Lower lobe of right lung (tissue), 2 donors: ENCODE measurements around the gene SLCO4A1. TPM values are rescaled to one million over a fixed set of nuclear protein-coding genes. Genes with fewer than 3 reads are reported as not detected.

ENCODE experiments used
- ATAC-seq, 2 donors: fragments of 200-7000 bp; cut with Tn5 transposase; one replicate each; pipeline ENCODE4 v1.9.1; 2020 to 2022; ENCODE audit warnings: mild to moderate bottlenecking in 2 of 2, moderate library complexity in 2 of 2
- DNase-seq: peaks from one replicate; pipeline ENCODE4 v3.0.0-alpha.2; 2020
- H3K27ac ChIP-seq: fragments of 200-600 bp; one replicate; pipeline ENCODE4 v1.8.0; 2022
- H3K27me3 ChIP-seq: fragments of 200-600 bp; one replicate; pipeline ENCODE4 v1.8.0; 2022; ENCODE audit warnings: low read depth
- H3K36me3 ChIP-seq: fragments of 200-600 bp; one replicate; pipeline ENCODE4 v1.8.0; 2022; ENCODE audit warnings: mild to moderate bottlenecking
- H3K4me1 ChIP-seq: fragments of 200-600 bp; one replicate; pipeline ENCODE4 v1.8.0; 2022
- H3K4me3 ChIP-seq: fragments of 200-600 bp; one replicate; pipeline ENCODE4 v1.8.0; 2022; ENCODE audit warnings: mild to moderate bottlenecking
- H3K9me3 ChIP-seq: fragments of 200-600 bp; one replicate; pipeline ENCODE4 v1.8.0; 2022
- CTCF ChIP-seq: fragments of 200-600 bp; IDR thresholded peaks from one replicate; pipeline ENCODE4 v1.8.0; 2022; ENCODE audit warnings: antibody characterized with exemption, mild to moderate bottlenecking
- intact Hi-C: fragments of 100-400 bp; cut with DNase I; formaldehyde crosslinking; loops from one replicate; pipeline ENCODE4 v1.11.0; 2022
- long read RNA-seq: library from polyadenylated mRNA; unstranded; transcript quantifications from one replicate; pipeline ENCODE4 v2.0.0, GENCODE V29; 2021
- total RNA-seq: library from RNA; stranded (reverse); fragmentation: NEBNext Ultra II Directional; extraction: Animal tissue kit (Norgen Biotek cat#: 25700); gene quantifications from one replicate; pipeline ENCODE4 v1.2.1, GENCODE V29; 2021
- donor health status: DM: no; HTN: yes; CAD: no; lungs with severe emphysema.

Gene SLCO4A1
- 72.4 TPM for total RNA-seq
- long read RNA-seq, transcript SLCO4A1-202 (11 exons, 2,665 nt) = major isoform, 50 of 165 reads
- long read RNA-seq, transcript SLCO4A1-201 (12 exons, 2,776 nt) = minor isoform, 17 of 165 reads
- long read RNA-seq, partial matches to known transcripts = 45 of 165 reads
- long read RNA-seq, other reads (novel, unspliced or antisense) = 50 of 165 reads

- Histone ChIP-seq H3K36me3 (no peaks in the 10 kb centered on the region), H3K9me3 (no peaks in the 10 kb centered on the region), H3K4me1 (peaks cover 54% of the 10 kb centered on the region), H3K4me3 (peak within 1 kb of the TSS; percentile 68), H3K27me3 (peaks cover 45% of the 10 kb centered on the region), H3K27ac (peak within 1 kb of the TSS; percentile 80)
- intact Hi-C loops = no loop called here
- ATAC-seq (peak; percentile 84 to 89), DNase-seq (peak; percentile 75)
- no peak for TF ChIP-seq CTCF
These were observed at the start of gene SLCO4A1 for GRCh38 chr20:62642051-62642665. Gene SLCO4A1, plus strand, starts transcription at chr20:62642503. Its CDS starts 13,952 bp downstream, at chr20:62656455.

GRCh38 chr20:62592506-62593177, 49.7 kb upstream of the SLCO4A1 start:
- Histone ChIP-seq H3K27ac (no peak overlapping the region), H3K27me3 (peaks cover 35% of the 10 kb centered on the region), H3K9me3 (no peaks in the 10 kb centered on the region), H3K4me1 (peaks cover 12% of the 10 kb centered on the region), H3K4me3 (no peak overlapping the region), H3K36me3 (no peaks in the 10 kb centered on the region)
- intact Hi-C loops = no loop called here
- no peak for ATAC-seq
- TF ChIP-seq CTCF = no peak
- no peak for DNase-seq

- peaks cover 25% of the 10 kb centered on the region for H3K27me3 ChIP-seq
- H3K27ac ChIP-seq = no peak overlapping the region
- ATAC-seq (no peak), DNase-seq (no peak)
- peaks cover 12% of the 10 kb centered on the region for H3K4me1 ChIP-seq
- no peak for TF ChIP-seq CTCF
- intact Hi-C loops = no loop called here
- H3K9me3 ChIP-seq = no peaks in the 10 kb centered on the region
- no peaks in the 10 kb centered on the region for H3K36me3 ChIP-seq
- H3K4me3 ChIP-seq = no peak overlapping the region
These were observed 48.7 kb upstream of the SLCO4A1 start for GRCh38 chr20:62593616-62594015.

DNA sequence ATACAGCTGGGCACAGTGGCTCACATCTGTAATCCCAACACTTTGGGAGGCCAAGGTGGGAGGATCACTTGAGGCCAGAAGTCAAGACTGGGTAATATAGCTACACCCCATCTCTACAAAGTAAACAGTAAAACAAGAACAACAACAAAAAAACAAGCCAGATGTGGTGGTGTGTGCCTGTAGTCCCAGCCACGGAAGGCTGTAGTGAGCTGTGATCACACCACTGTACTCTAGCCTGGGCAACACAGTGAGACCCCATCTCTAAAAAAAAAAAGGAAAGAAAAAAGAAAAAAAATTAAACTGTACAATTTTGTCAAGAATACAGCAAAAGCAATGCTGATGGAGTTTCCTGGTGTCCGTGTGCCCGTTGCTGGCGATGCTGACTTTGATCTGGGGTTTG, 47.2 kb upstream of the SLCO4A1 start:
- no peak for DNase-seq
- H3K27me3 ChIP-seq = peaks cover 17% of the 10 kb centered on the region

GRCh38 chr20:62595491-62595890, 46.8 kb upstream of the SLCO4A1 start:
- H3K27ac ChIP-seq = no peak overlapping the region
- ATAC-seq = peak; percentile 21 to 45
- peaks cover 6% of the 10 kb centered on the region for H3K4me1 ChIP-seq
- H3K36me3 ChIP-seq = no peaks in the 10 kb centered on the region
- intact Hi-C loops = no loop called here
- peak overlapping the region; percentile 2 for H3K4me3 ChIP-seq
- H3K9me3 ChIP-seq = no peaks in the 10 kb centered on the region
- no peak for TF ChIP-seq CTCF
- peaks cover 17% of the 10 kb centered on the region for H3K27me3 ChIP-seq
- no peak for DNase-seq

More for the DNA sequence above, 47.2 kb upstream of the SLCO4A1 start:
- peaks cover 10% of the 10 kb centered on the region for H3K4me1 ChIP-seq
- no peak overlapping the region for H3K27ac ChIP-seq
- H3K4me3 ChIP-seq = no peak overlapping the region
- intact Hi-C loops = no loop called here
- no peak for ATAC-seq
- TF ChIP-seq CTCF = no peak
- no peaks in the 10 kb centered on the region for H3K36me3 ChIP-seq
- no peaks in the 10 kb centered on the region for H3K9me3 ChIP-seq
